DOHH2 (cell line): ENCODE data around the gene GTPBP3.

Experiments used
- EZH2phosphoT487 ChIP-seq: fragments of 200-600 bp; sonication (generic); IDR thresholded peaks from 2 replicates; pipeline ENCODE4 v1.6.1; 2017; ENCODE audit warnings: borderline replicate concordance, mild to moderate bottlenecking, antibody characterized with exemption, low read length, moderate library complexity, mixed read lengths
- TF ChIP-seq, protein P1 (sequence below): fragments of 200-600 bp; sonication (generic); IDR thresholded peaks from one replicate; pipeline ENCODE4 v1.5.1; 2014; ENCODE audit warnings: antibody characterized with exemption, mild to moderate bottlenecking, low read depth, low read length; ENCODE audit not compliant: poor library complexity, severe bottlenecking

DNA sequence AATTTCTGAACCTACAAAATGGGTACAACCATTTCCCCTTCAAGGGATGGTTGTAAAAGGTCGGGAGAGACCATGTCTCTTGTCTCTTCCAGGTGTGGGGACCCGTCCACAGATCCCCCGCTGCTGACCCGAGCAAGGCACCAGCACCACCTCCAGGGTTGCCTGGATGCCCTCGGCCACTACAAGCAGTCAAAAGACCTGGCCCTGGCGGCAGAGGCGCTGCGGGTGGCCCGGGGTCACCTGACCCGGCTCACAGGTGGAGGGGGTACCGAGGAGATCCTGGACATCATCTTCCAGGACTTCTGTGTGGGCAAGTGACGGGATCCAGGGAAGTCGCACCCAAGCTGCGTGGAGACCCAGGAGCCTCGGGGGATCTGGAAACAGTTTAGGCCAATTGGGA lies 4.0 kb downstream of the GTPBP3 start:
- TF ChIP-seq, protein P1, sequence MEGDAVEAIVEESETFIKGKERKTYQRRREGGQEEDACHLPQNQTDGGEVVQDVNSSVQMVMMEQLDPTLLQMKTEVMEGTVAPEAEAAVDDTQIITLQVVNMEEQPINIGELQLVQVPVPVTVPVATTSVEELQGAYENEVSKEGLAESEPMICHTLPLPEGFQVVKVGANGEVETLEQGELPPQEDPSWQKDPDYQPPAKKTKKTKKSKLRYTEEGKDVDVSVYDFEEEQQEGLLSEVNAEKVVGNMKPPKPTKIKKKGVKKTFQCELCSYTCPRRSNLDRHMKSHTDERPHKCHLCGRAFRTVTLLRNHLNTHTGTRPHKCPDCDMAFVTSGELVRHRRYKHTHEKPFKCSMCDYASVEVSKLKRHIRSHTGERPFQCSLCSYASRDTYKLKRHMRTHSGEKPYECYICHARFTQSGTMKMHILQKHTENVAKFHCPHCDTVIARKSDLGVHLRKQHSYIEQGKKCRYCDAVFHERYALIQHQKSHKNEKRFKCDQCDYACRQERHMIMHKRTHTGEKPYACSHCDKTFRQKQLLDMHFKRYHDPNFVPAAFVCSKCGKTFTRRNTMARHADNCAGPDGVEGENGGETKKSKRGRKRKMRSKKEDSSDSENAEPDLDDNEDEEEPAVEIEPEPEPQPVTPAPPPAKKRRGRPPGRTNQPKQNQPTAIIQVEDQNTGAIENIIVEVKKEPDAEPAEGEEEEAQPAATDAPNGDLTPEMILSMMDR = no peak
- TF ChIP-seq EZH2phosphoT487 = no peak
